ENCODE data around the gene IL23R.
A peak's percentile ranks its signal among the peaks of the same experiment; 100 is the strongest.

The IL23R gene

DNA sequence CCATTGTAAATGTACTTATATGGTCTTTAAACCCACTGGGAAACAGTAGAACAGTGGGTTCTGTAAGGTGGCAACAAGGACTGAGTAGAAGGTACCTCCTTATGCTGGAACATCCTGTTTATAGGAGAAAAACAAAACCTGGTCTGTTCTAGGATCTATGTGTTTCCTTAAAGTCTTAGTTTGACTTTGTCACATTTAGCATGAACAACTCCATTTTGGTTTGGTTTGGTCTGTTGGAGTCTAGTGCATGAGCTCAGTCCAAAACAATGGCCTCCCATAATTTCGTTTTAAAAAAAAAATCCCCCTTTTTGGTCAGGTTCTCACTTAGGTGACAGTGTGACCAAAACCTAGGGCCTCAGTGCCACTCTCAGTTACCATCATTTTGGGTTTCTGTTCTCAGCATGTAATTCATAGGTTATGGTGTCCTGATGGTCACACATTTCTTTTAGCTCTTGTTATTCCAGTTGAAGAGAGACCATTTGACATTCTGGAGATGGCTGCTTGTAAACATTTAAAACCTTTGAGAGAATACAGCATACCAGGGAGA, 75.0 kb downstream of the IL23R start:
- DNase-seq (ENCODE audit: low read depth, low spot score), result no peak

GRCh38 chr1:67242016-67242415, 75.8 kb downstream of the IL23R start:
- no peak for DNase-seq (ENCODE audit: low read depth, low spot score)

- no peak for DNase-seq (ENCODE audit: low read depth, low spot score)
Observed at GRCh38 chr1:67250051-67250653, 83.9 kb downstream of the IL23R start.

DNA sequence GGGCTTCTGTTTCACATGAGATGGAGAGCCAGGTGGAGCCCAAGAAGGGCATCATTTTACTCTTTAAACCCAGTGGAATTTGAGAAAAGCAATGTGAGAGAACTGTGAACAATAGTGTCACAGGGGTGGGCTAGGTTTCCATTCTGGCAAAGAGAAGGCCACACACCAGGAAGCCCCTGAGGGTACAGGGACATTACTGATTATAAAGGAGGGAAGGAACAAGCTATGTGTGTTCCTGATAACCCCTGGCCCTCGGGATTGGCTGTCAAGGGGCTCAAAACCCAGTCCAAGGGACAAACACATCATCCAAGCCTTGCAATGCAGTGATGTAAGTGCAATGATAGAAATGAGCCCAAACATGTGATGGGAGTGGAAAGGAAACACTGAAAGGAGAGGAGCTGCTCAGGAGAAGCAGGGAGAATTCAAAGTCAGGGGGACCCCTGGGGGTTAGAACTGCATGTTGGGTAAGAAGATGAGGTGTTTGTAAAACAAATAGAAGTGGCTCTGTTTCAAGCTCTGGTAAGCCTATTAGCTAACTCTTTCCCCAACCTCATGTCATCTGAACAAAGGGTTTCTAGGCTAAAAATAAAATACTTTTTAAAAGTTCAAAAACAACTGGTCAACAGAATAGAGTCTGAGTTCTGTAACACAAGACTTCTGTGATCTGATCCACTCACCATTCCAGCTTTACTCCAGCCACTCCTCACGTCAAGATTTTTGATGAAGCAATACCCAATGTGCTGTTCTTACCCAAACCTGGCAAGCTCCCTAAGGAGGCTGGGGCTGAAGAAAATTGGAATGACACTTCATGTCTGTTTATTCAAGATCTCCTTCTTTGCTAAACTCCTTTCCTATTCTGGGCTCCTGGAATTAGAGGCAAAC, 90.3 kb downstream of the IL23R start:
- no peak for DNase-seq (ENCODE audit: low read depth, low spot score)

- no peak for DNase-seq (ENCODE audit: low read depth, low spot score)
Observed at GRCh38 chr1:67257173-67257535, 90.9 kb downstream of the IL23R start.

GRCh38 chr1:67261680-67262079, 95.4 kb downstream of the IL23R start:
- DNase-seq (ENCODE audit: low read depth, low spot score), result peak; percentile 10

GRCh38 chr1:67262735-67263134, 96.5 kb downstream of the IL23R start:
- DNase-seq (ENCODE audit: low read depth, low spot score), result no peak

DNA sequence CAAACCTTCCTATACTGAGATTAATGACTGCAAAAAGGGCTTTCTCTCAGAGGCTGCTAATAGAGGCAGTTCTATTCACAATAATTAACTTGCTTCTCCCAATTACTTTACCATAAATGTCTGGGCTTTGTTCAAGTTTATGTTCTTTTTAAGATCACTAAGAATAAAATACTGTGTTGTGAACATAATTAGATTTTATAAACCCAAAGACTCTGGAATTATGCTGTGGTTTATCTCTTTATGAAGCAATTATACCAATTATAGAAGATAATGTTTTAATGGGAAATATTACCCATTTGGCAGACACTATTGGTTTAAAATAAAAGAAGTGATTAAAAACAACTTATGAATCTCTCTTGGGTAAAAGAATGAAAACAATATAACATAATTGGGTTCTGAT, 97.9 kb downstream of the IL23R start:
- DNase-seq (ENCODE audit: low read depth, low spot score), result no peak

- DNase-seq (ENCODE audit: low read depth, low spot score), result no peak
Observed at GRCh38 chr1:67264899-67265298, 98.6 kb downstream of the IL23R start.

- no peak for DNase-seq (ENCODE audit: low read depth, low spot score)
Observed at GRCh38 chr1:67269061-67269460, 102.8 kb downstream of the IL23R start.

DNA sequence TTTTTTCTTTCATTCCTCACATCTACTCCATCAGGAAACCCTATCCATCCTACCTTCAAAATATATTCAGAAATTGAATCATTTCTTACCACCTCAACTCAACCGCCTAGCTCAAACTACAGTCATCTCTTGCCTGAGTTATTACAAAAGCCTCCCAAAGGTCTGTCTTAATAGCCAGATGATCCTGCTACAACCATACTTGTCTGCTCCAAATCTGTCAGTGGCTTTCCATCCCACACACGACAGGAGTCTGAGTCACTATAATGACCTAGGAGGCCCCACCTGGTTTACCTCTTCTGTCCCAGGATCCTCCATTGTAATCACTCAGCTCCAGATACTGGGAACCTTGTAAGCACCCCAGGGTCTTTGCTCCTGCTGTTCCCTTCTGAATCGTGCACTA, 104.3 kb downstream of the IL23R start:
- no peak for DNase-seq (ENCODE audit: low read depth, low spot score)

DNA sequence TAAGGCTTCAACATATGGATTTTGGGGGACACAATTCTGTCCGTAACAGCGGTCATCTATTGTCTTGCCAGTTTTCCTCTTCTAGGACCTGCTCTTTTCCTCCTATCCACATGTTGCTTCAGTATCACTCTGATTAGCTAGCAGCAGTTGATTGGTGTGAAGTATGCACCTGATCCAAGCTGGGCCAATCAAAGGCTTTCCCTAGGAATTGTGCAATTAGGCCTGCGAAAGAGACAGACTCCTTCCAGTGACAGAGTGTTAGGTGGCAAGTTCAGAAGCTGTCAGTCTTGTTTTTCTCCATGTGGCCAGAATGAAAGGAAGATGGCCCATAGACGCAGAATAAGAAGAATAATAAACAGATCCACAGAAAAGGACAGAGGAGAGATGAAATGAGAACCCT, 107.3 kb downstream of the IL23R start:
- no peak for DNase-seq (ENCODE audit: low read depth, low spot score)

- no peak for DNase-seq (ENCODE audit: low read depth, low spot score)
Observed at GRCh38 chr1:67274623-67275325, 108.5 kb downstream of the IL23R start.

- no peak for DNase-seq (ENCODE audit: low read depth, low spot score)
Observed at GRCh38 chr1:67280696-67281095, 114.4 kb downstream of the IL23R start.

DNA sequence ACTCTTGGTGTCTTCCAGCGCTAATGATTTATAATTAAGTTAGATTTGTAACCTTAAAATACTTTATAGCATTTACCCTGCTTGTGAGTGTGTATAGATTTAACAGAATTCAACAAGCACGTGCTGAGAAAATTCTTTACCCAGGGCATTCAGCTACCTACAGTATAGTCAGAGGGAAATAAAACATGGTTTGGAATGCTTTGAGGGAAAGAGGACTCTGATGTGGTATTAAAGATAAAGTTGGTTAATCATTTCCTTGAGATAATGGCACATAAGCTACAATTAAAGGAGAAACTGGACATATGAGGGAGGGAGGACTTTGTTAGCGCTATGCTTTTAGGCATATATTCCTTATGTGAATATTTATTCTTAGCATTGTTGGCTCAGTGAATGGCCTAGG, 115.0 kb downstream of the IL23R start:
- no peak for DNase-seq (ENCODE audit: low read depth, low spot score)

GRCh38 chr1:67285780-67286488, 119.7 kb downstream of the IL23R start:
- DNase-seq (ENCODE audit: low read depth, low spot score), result no peak

DNA sequence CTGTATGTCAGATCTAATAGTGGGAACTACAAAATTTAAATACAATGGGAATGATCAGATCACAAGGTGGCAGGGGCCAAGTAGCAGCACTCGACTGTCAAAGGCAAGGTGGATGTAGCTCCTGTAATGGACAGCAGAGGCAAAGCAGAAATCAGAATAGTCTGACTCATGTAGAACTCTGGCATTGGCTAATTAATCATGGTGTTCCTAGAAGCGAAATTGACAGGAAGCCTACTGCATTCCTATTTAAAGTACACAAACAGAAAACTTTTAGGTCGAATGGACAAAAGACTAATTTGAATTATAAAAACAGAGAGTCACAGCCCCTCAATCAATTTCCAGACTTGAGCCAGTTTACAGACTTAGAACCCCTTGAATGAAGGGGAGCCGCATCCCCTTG, 124.0 kb downstream of the IL23R start:
- DNase-seq (ENCODE audit: low read depth, low spot score), result no peak

DNA sequence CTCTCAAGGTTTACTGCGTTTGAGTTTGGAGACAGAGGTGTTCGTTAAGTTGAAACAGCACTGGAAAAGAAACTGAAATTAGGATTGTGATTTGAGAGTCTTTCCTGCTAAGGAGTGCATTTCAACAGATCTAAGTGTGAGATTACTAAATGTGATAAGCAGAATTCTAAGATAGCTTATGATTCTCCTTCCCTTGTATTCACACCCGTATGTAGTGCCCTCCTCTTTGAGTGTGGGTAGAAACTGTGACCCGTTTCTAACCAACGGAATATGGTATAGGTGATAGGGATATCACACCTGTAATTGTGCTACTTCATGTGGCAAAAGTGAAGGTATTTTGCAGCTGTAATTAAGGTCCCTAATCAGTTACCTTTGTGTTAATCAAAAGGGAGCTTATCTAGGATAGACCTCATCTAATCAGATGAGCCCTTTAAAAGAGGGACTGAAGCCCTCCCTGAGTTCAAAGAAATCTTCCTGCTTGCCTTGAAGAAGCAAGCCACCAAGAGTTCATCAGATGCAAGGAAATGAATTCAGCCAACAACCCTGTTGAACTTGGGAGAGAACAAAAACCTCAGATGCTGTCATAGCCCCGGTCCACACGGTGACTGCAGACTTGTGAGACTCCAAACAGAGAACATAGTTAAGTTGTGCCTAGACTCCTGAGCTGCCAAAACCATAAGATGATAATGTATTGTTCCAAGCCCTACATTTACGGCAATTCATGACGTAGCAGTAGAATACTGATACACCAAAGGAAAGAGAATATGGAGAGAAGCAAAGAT, 128.8 kb downstream of the IL23R start:
- no peak for DNase-seq (ENCODE audit: low read depth, low spot score)

DNA sequence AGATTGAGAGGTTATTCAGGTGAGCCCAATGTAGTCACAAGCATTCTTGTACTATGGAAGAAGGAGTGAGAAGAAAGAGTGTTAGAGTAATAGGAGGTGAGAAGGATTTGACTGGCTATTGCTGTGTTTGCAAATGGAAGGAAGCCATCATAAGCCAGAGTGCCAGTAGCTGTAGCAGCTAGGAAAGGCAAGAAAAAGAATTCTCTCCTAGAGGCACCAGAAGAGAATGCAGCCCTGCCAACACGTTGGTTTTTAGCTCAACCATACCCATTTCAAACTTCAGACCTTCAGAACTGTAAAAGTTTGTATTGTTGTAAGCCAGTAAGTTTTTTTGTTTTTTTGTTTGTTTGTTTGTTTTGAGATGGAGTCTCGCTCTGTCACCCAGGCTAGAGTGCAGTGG, 132.5 kb downstream of the IL23R start:
- no peak for DNase-seq (ENCODE audit: low read depth, low spot score)

DNA sequence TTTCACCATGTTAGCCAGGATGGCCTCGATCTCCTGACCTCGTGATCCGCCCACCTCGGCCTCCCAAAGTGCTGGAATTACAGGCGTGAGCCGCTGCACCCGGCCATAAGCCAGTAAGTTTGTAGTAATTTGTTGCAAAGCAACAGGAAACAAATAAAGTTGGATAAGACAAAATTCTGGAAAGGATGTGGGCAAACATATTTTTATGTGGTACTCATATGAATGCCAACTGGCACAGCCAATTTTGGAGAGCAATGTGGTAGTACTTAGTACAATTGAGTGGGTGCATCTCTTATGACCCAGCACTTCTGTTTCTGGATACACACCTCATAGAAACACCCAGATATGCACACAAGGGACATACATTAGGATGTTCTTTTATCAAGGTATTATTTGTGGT, 133.0 kb downstream of the IL23R start:
- DNase-seq (ENCODE audit: low read depth, low spot score), result no peak

GRCh38 chr1:67300561-67300960, 134.3 kb downstream of the IL23R start:
- DNase-seq (ENCODE audit: low read depth, low spot score), result no peak
